Measurements from ENCODE around the gene NDUFB10.

NDUFB10 gene

GRCh38 chr16:1963806-1964505 is 4.6 kb downstream of the NDUFB10 start:
- Mint-ChIP-seq H3K27me3 (peaks cover 3% of the 10 kb centered on the region), H3K9me3 (no peaks in the 10 kb centered on the region), H3K4me1 (ENCODE audit: low read depth) (peaks cover 57% of the 10 kb centered on the region), H3K36me3 (ENCODE audit: low read depth) (peaks cover 64% of the 10 kb centered on the region), H3K4me3 (peak overlapping the region; percentile 88), H3K27ac (peak overlapping the region; percentile 97)
- intact Hi-C loops (cut with micrococcal nuclease) = no loop called here

- H3K4me1 Mint-ChIP-seq (ENCODE audit: low read depth) = peaks cover 52% of the 10 kb centered on the region
Measured at GRCh38 chr16:1964506-1965395, 5.4 kb downstream of the NDUFB10 start, which contains the start of gene RPS2. Gene RPS2, minus strand, starts transcription at chr16:1964826. Its CDS starts 201 bp downstream, at chr16:1964625.

GRCh38 chr16:1965396-1966001 is 6.2 kb downstream of the NDUFB10 start:
- peaks cover 49% of the 10 kb centered on the region for H3K4me1 Mint-ChIP-seq (ENCODE audit: low read depth)
- H3K4me3 Mint-ChIP-seq = peak overlapping the region; percentile 88
- intact Hi-C loops (cut with micrococcal nuclease) = no loop called here
- H3K27me3 Mint-ChIP-seq = no peaks in the 10 kb centered on the region
- peaks cover 52% of the 10 kb centered on the region for H3K36me3 Mint-ChIP-seq (ENCODE audit: low read depth)
- H3K27ac Mint-ChIP-seq = peak overlapping the region; percentile 97
- no peaks in the 10 kb centered on the region for H3K9me3 Mint-ChIP-seq

More at GRCh38 chr16:1964506-1965395, 5.4 kb downstream of the NDUFB10 start, which contains the start of gene RPS2:
- Mint-ChIP-seq H3K27ac (peak within 1 kb of the TSS; percentile 97), H3K4me3 (peak within 1 kb of the TSS; percentile 88), H3K36me3 (ENCODE audit: low read depth) (peaks cover 59% of the 10 kb centered on the region), H3K27me3 (no peaks in the 10 kb centered on the region), H3K9me3 (no peaks in the 10 kb centered on the region)
- intact Hi-C loops (cut with micrococcal nuclease) = no loop called here

GRCh38 chr16:1966460-1966859 is 7.1 kb downstream of the NDUFB10 start, which contains the start of gene RNF151:
Gene RNF151, plus strand, starts transcription at chr16:1966856. Its CDS starts 26 bp downstream, at chr16:1966882.
- peak within 1 kb of the TSS; percentile 97 for H3K27ac Mint-ChIP-seq
- peak within 1 kb of the TSS; percentile 88 for H3K4me3 Mint-ChIP-seq
- no peaks in the 10 kb centered on the region for H3K27me3 Mint-ChIP-seq
- H3K9me3 Mint-ChIP-seq = no peaks in the 10 kb centered on the region
- peaks cover 45% of the 10 kb centered on the region for H3K36me3 Mint-ChIP-seq (ENCODE audit: low read depth)
- intact Hi-C loops (cut with micrococcal nuclease) = no loop called here
- peaks cover 50% of the 10 kb centered on the region for H3K4me1 Mint-ChIP-seq (ENCODE audit: low read depth)

GRCh38 chr16:1968146-1968953 is 9.0 kb downstream of the NDUFB10 start:
- intact Hi-C loops (cut with micrococcal nuclease) = no loop called here
- Mint-ChIP-seq H3K27me3 (no peaks in the 10 kb centered on the region), H3K9me3 (no peaks in the 10 kb centered on the region), H3K27ac (no peak overlapping the region), H3K4me3 (no peak overlapping the region), H3K36me3 (ENCODE audit: low read depth) (peaks cover 34% of the 10 kb centered on the region), H3K4me1 (ENCODE audit: low read depth) (peaks cover 46% of the 10 kb centered on the region)

GRCh38 chr16:1971796-1972489 is 12.6 kb downstream of the NDUFB10 start, which contains the start of gene TBL3:
Gene TBL3, plus strand, starts transcription at chr16:1972053. Its CDS starts 112 bp downstream, at chr16:1972165.
- intact Hi-C loops (cut with micrococcal nuclease) = no loop called here
- Mint-ChIP-seq H3K27me3 (no peaks in the 10 kb centered on the region), H3K4me3 (peak within 1 kb of the TSS; percentile 96), H3K36me3 (ENCODE audit: low read depth) (peaks cover 45% of the 10 kb centered on the region), H3K4me1 (ENCODE audit: low read depth) (peaks cover 37% of the 10 kb centered on the region), H3K9me3 (no peaks in the 10 kb centered on the region), H3K27ac (peak within 1 kb of the TSS; percentile 98)

- H3K4me3 Mint-ChIP-seq = peak overlapping the region; percentile 96
- no peaks in the 10 kb centered on the region for H3K9me3 Mint-ChIP-seq
- intact Hi-C loops (cut with micrococcal nuclease) = no loop called here
- peak overlapping the region; percentile 98 for H3K27ac Mint-ChIP-seq
- H3K4me1 Mint-ChIP-seq (ENCODE audit: low read depth) = peaks cover 37% of the 10 kb centered on the region
- peaks cover 2% of the 10 kb centered on the region for H3K27me3 Mint-ChIP-seq
- peaks cover 50% of the 10 kb centered on the region for H3K36me3 Mint-ChIP-seq (ENCODE audit: low read depth)
Measured at GRCh38 chr16:1972490-1972877, 13.1 kb downstream of the NDUFB10 start.

GRCh38 chr16:1973461-1974156 is 14.3 kb downstream of the NDUFB10 start:
- intact Hi-C loops (cut with micrococcal nuclease) = no loop called here
- Mint-ChIP-seq H3K9me3 (no peaks in the 10 kb centered on the region), H3K4me1 (ENCODE audit: low read depth) (peaks cover 39% of the 10 kb centered on the region), H3K27ac (peak overlapping the region; percentile 98), H3K4me3 (no peak overlapping the region), H3K36me3 (ENCODE audit: low read depth) (peaks cover 61% of the 10 kb centered on the region), H3K27me3 (peaks cover 14% of the 10 kb centered on the region)

GRCh38 chr16:1974157-1975070 is 15.1 kb downstream of the NDUFB10 start:
- H3K9me3 Mint-ChIP-seq = no peaks in the 10 kb centered on the region
- H3K4me1 Mint-ChIP-seq (ENCODE audit: low read depth) = peaks cover 42% of the 10 kb centered on the region
- H3K4me3 Mint-ChIP-seq = no peak overlapping the region
- H3K27ac Mint-ChIP-seq = no peak overlapping the region
- peaks cover 20% of the 10 kb centered on the region for H3K27me3 Mint-ChIP-seq
- intact Hi-C loops (cut with micrococcal nuclease) = no loop called here
- H3K36me3 Mint-ChIP-seq (ENCODE audit: low read depth) = peaks cover 69% of the 10 kb centered on the region

- intact Hi-C loops (cut with micrococcal nuclease) = no loop called here
- Mint-ChIP-seq H3K4me1 (ENCODE audit: low read depth) (peaks cover 36% of the 10 kb centered on the region), H3K4me3 (no peak overlapping the region), H3K36me3 (ENCODE audit: low read depth) (peaks cover 71% of the 10 kb centered on the region), H3K27ac (no peak overlapping the region), H3K9me3 (no peaks in the 10 kb centered on the region), H3K27me3 (peaks cover 32% of the 10 kb centered on the region)
Measured at GRCh38 chr16:1975432-1976215, 16.3 kb downstream of the NDUFB10 start.

- H3K4me3 Mint-ChIP-seq = no peak overlapping the region
- H3K9me3 Mint-ChIP-seq = no peaks in the 10 kb centered on the region
- peaks cover 37% of the 10 kb centered on the region for H3K27me3 Mint-ChIP-seq
- peaks cover 71% of the 10 kb centered on the region for H3K36me3 Mint-ChIP-seq (ENCODE audit: low read depth)
- H3K4me1 Mint-ChIP-seq (ENCODE audit: low read depth) = peaks cover 31% of the 10 kb centered on the region
- no peak overlapping the region for H3K27ac Mint-ChIP-seq
- intact Hi-C loops (cut with micrococcal nuclease) = no loop called here
Measured at GRCh38 chr16:1976216-1976520, 16.8 kb downstream of the NDUFB10 start.
